ENCODE measurements around the gene KCNAB1.

- no peak for TF ChIP-seq CTCF (IDR thresholded peaks at IDR 0.05)
- no peak for TF ChIP-seq EZH2 (IDR thresholded peaks at IDR 0.05; ENCODE audit: borderline replicate concordance, insufficient read depth, low read depth, low read length, poor library complexity, severe bottlenecking)
Measured at GRCh38 chr3:156291272-156292123, 171.1 kb downstream of the KCNAB1 start.

Data from B cell (primary cell).